ENCODE results near the gene OR2H1.
A peak's percentile ranks its signal among the peaks of the same experiment; 100 is the strongest.

The OR2H1 gene

DNA sequence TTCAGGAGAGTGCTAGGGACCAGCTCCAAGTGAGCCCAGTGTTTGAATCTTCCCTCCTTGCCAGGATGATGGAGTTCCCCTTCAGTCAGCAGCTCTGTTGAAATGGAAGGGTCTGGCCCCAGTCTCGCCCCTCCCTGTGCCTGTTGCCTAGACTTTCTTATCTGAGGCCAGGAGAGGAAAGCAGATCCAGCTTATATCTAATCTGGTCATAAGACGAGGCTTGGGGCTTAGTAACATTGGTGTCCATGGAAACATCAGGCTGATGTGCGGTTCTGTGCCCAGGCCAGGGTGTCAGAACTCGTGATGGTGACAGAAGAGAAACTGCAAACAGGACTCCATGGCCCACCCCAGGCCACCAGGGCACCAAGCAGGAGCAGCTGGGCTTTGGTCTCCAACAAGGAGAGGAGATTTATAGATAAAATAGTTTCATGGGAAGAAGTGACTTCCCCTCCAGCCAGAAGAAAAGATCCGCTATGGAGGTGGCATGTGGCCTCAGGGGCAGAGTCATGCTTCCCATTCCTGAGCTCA lies 21.0 kb downstream of the OR2H1 start:
- DNase-seq: peak; percentile 85
- peak overlapping the region; percentile 30; the same call in 1 of the 2 replicates for H3K27ac ChIP-seq
- no peak for TF ChIP-seq CTCF (IDR thresholded peaks at IDR 0.05; ENCODE audit: low read depth, low read length)
- H3K36me3 ChIP-seq: no peaks in the 10 kb centered on the region
- H3K4me3 ChIP-seq (ENCODE audit: low read depth, low read length): peak overlapping the region; percentile 36
- H3K9me3 ChIP-seq (ENCODE audit: severe bottlenecking): peaks cover 14% of the 10 kb centered on the region
- no peaks in the 10 kb centered on the region for H3K27me3 ChIP-seq (ENCODE audit: insufficient read depth, low read depth, severe bottlenecking)

DNA sequence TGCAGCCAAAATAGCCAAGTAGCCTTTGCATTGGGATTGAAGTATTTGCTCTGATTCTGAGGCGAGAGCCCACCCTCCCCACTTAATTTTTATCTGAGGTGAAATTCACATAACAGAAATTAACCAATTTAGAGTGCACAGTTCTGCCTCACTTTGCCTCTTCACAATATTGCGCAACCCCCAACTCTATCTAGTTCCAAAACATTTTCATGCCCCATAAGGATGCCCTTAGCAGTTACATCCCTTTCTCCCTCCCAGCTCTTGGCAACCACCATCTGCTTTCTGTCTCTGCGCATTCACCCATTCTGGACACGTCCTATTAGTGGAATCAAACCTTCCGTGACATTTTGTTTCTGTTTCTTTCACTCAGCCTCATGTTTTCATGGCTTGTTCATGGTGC lies 21.8 kb downstream of the OR2H1 start:
- no peak for TF ChIP-seq CTCF (IDR thresholded peaks at IDR 0.05; ENCODE audit: low read depth, low read length)
- Histone ChIP-seq H3K27ac (0 out of 2 replicates have a peak overlapping the region, but pooled peaks have one; percentile 4), H3K27me3 (ENCODE audit: insufficient read depth, low read depth, severe bottlenecking) (no peaks in the 10 kb centered on the region)

GRCh38 chr6:29479560-29479959 lies 22.6 kb downstream of the OR2H1 start:
- H3K4me3 ChIP-seq (ENCODE audit: low read depth, low read length): no peak overlapping the region
- TF ChIP-seq CTCF (IDR thresholded peaks at IDR 0.05; ENCODE audit: low read depth, low read length): no peak
- no peaks in the 10 kb centered on the region for H3K36me3 ChIP-seq
- no peaks in the 10 kb centered on the region for H3K27me3 ChIP-seq (ENCODE audit: insufficient read depth, low read depth, severe bottlenecking)
- peaks cover 8% of the 10 kb centered on the region for H3K9me3 ChIP-seq (ENCODE audit: severe bottlenecking)
- H3K27ac ChIP-seq: no peak overlapping the region
- no peak for DNase-seq

More for the DNA sequence above, 21.8 kb downstream of the OR2H1 start:
- DNase-seq: no peak
- Histone ChIP-seq H3K4me3 (ENCODE audit: low read depth, low read length) (no peak overlapping the region), H3K9me3 (ENCODE audit: severe bottlenecking) (peaks cover 13% of the 10 kb centered on the region), H3K36me3 (no peaks in the 10 kb centered on the region)

DNA sequence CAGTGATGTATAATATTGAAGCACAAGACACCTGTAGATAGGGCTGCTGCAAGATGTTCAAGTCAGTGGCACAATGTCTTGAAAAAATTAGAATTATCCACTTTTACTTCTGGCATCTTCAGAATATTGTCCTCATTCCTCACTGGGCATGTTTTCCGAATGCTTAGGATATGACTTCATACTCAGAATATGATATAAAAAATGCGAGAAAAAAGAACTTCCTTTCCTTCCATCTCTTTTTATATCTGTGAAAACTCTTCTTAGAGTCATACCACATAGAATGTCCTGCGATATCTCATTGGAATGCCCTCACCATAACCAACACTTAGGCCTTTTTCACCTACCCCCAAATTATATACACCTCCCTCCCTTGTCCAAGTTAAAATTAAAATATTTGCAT lies 26.2 kb downstream of the OR2H1 start:
- TF ChIP-seq CTCF (IDR thresholded peaks at IDR 0.05; ENCODE audit: low read depth, low read length): no peak
- no peak for DNase-seq
- H3K36me3 ChIP-seq: no peaks in the 10 kb centered on the region
- no peak overlapping the region for H3K27ac ChIP-seq
- H3K9me3 ChIP-seq (ENCODE audit: severe bottlenecking): peaks cover 3% of the 10 kb centered on the region
- no peaks in the 10 kb centered on the region for H3K27me3 ChIP-seq (ENCODE audit: insufficient read depth, low read depth, severe bottlenecking)
- no peak overlapping the region for H3K4me3 ChIP-seq (ENCODE audit: low read depth, low read length)

DNA sequence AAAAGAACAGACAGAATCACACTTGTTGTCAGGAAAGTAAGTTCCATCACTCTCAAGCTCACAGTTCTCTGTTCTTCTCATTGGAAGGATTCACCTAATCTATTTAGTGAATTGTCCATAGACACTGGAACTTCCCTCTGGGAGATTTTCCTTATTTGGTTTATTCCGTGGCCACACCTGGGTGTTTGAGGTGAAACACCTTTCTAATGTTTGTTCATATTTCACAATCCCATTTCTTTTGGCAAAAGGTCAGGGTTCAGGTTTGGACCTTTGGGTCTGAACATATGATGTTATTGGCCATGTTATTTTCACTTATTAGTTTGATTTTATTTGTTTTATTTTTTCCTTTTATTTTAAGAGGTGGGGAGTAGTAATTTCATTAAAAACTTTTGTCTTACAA lies 26.8 kb downstream of the OR2H1 start:
- no peaks in the 10 kb centered on the region for H3K27me3 ChIP-seq (ENCODE audit: insufficient read depth, low read depth, severe bottlenecking)
- TF ChIP-seq CTCF (IDR thresholded peaks at IDR 0.05; ENCODE audit: low read depth, low read length): no peak
- peaks cover 3% of the 10 kb centered on the region for H3K9me3 ChIP-seq (ENCODE audit: severe bottlenecking)
- no peaks in the 10 kb centered on the region for H3K36me3 ChIP-seq
- H3K4me3 ChIP-seq (ENCODE audit: low read depth, low read length): no peak overlapping the region
- H3K27ac ChIP-seq: no peak overlapping the region
- DNase-seq: no peak

- no peak overlapping the region for H3K4me3 ChIP-seq (ENCODE audit: low read depth, low read length)
- H3K27me3 ChIP-seq (ENCODE audit: insufficient read depth, low read depth, severe bottlenecking): no peaks in the 10 kb centered on the region
- DNase-seq: no peak
Measured at GRCh38 chr6:29486577-29486976, 29.6 kb downstream of the OR2H1 start.

More at GRCh38 chr6:29486577-29486976, 29.6 kb downstream of the OR2H1 start:
- no peak for TF ChIP-seq CTCF (IDR thresholded peaks at IDR 0.05; ENCODE audit: low read depth, low read length)
- H3K36me3 ChIP-seq: no peaks in the 10 kb centered on the region
- H3K27ac ChIP-seq: no peak overlapping the region
- peaks cover 3% of the 10 kb centered on the region for H3K9me3 ChIP-seq (ENCODE audit: severe bottlenecking)
